Activated CD4-positive, alpha-beta T cell treated with anti-CD3 and anti-CD28 coated beads for 48 hours (primary cell): Measurements from ENCODE around the gene TCTN3.

ENCODE experiments used
- DNase-seq: peaks from one replicate; pipeline ENCODE4 v3.0.0-alpha.2; 2020

Gene TCTN3

GRCh38 chr10:95618101-95618500 lies 75.6 kb downstream of the TCTN3 start:
- DNase-seq: no peak

GRCh38 chr10:95616446-95616845 lies 77.3 kb downstream of the TCTN3 start:
- DNase-seq: no peak
